ENCODE data around the gene NSL1. TPM values are rescaled to one million over a fixed set of nuclear protein-coding genes. Genes with fewer than 3 reads are reported as not detected.
"Not testable (repeated sequence)": the region's sequence is repeated elsewhere in the genome, so short reads cannot be mapped to it uniquely, and the experiment has no call there.

NSL1 gene
- polyA plus RNA-seq, 4 donors = 41.2 to 53.3 (median 43.9) TPM

GRCh38 chr1:212785871-212786270, 5.7 kb downstream of the NSL1 start:
- no peak for DNase-seq (ENCODE audit: low read depth in 4 of 4, low spot score in 3 of 4)

- no peak for DNase-seq (ENCODE audit: low read depth in 4 of 4, low spot score in 3 of 4)
Measured at GRCh38 chr1:212783976-212784375, 7.6 kb downstream of the NSL1 start.

GRCh38 chr1:212782422-212783154, 9.0 kb downstream of the NSL1 start:
- DNase-seq (ENCODE audit: low read depth in 4 of 4, low spot score in 3 of 4) = no peak

GRCh38 chr1:212781225-212781624, 10.4 kb downstream of the NSL1 start:
- no peak for DNase-seq (ENCODE audit: low read depth in 4 of 4, low spot score in 3 of 4)

GRCh38 chr1:212780759-212781158, 10.8 kb downstream of the NSL1 start:
- no peak for DNase-seq (ENCODE audit: low read depth in 4 of 4, low spot score in 3 of 4)

GRCh38 chr1:212779086-212779485, 12.5 kb downstream of the NSL1 start:
- not testable (repeated sequence) for DNase-seq (ENCODE audit: low read depth in 4 of 4, low spot score in 3 of 4)

- no peak for DNase-seq (ENCODE audit: low read depth in 4 of 4, low spot score in 3 of 4)
Measured at GRCh38 chr1:212777151-212777550, 14.4 kb downstream of the NSL1 start.

- no peak for DNase-seq (ENCODE audit: low read depth in 4 of 4, low spot score in 3 of 4)
Measured at GRCh38 chr1:212775241-212775640, 16.3 kb downstream of the NSL1 start.

GRCh38 chr1:212774584-212774983, 17.0 kb downstream of the NSL1 start:
- no peak for DNase-seq (ENCODE audit: low read depth in 4 of 4, low spot score in 3 of 4)

- DNase-seq (ENCODE audit: low read depth in 4 of 4, low spot score in 3 of 4) = no peak
Measured at GRCh38 chr1:212773011-212773410, 18.6 kb downstream of the NSL1 start.

- no peak for DNase-seq (ENCODE audit: low read depth in 4 of 4, low spot score in 3 of 4)
Measured at GRCh38 chr1:212771341-212771740, 20.2 kb downstream of the NSL1 start.

GRCh38 chr1:212769459-212770167, 22.0 kb downstream of the NSL1 start:
- DNase-seq (ENCODE audit: low read depth in 4 of 4, low spot score in 3 of 4) = no peak

- not testable (repeated sequence) for DNase-seq (ENCODE audit: low read depth in 4 of 4, low spot score in 3 of 4)
Measured at GRCh38 chr1:212766825-212767224, 24.8 kb downstream of the NSL1 start.

GRCh38 chr1:212764718-212765281, 26.8 kb downstream of the NSL1 start:
- DNase-seq (ENCODE audit: low read depth in 4 of 4, low spot score in 3 of 4) = not testable (repeated sequence)

GRCh38 chr1:212762839-212763238, 28.7 kb downstream of the NSL1 start:
- no peak for DNase-seq (ENCODE audit: low read depth in 4 of 4, low spot score in 3 of 4)

- no peak for DNase-seq (ENCODE audit: low read depth in 4 of 4, low spot score in 3 of 4)
Measured at GRCh38 chr1:212762234-212762633, 29.3 kb downstream of the NSL1 start.

- DNase-seq (ENCODE audit: low read depth in 4 of 4, low spot score in 3 of 4) = no peak
Measured at GRCh38 chr1:212760126-212760823, 31.3 kb downstream of the NSL1 start.

GRCh38 chr1:212759683-212760082, 31.9 kb downstream of the NSL1 start:
- no peak for DNase-seq (ENCODE audit: low read depth in 4 of 4, low spot score in 3 of 4)

- DNase-seq (ENCODE audit: low read depth in 4 of 4, low spot score in 3 of 4) = no peak
Measured at GRCh38 chr1:212754680-212755079, 36.9 kb downstream of the NSL1 start.

GRCh38 chr1:212754193-212754592, 37.4 kb downstream of the NSL1 start:
- no peak for DNase-seq (ENCODE audit: low read depth in 4 of 4, low spot score in 3 of 4)

- no peak for DNase-seq (ENCODE audit: low read depth in 4 of 4, low spot score in 3 of 4)
Measured at GRCh38 chr1:212753749-212754148, 37.8 kb downstream of the NSL1 start.

Measured in left renal pelvis (tissue), 4 donors.